Endothelial cell of umbilical vein (primary cell): ENCODE data around the gene PLPPR4. TPM values are rescaled to one million over a fixed set of nuclear protein-coding genes. Genes with fewer than 3 reads are reported as not detected.

Experiments used
- BruUV-seq: library from RNA; stranded (reverse); fragments of 400-500 nt; replicated peaks from 2 replicates; lab custom pipeline; 2021; lab: Mats Ljungman, UMichigan
- CTCF ChIA-PET: fragments of 300-600, 350-600 bp; sonication (Branson Sonifier 250); formaldehyde crosslinking; loops from one replicate; lab custom pipeline; 2021; ENCODE audit warnings: antibody characterized with exemption, inconsistent platforms; lab: Charles Lee
- POLR2A ChIA-PET: fragments of 300-600, 350-600 bp; sonication (Branson Sonifier 250); formaldehyde crosslinking; loops from one replicate; lab custom pipeline; 2021; ENCODE audit warnings: antibody characterized with exemption, inconsistent platforms; lab: Charles Lee
- DNase-seq: peaks from one replicate; pipeline ENCODE4 v3.0.0-alpha.2; 2011; ENCODE audit warnings: low read depth, low spot score
- FAIRE-seq: peaks from 2 replicates; lab custom pipeline; 2011; peaks lifted over from hg19 to GRCh38; lab: Jason Lieb, UNC
- H2AFZ ChIP-seq: 2 replicates; pipeline ENCODE4 v1.6.0; 2012; ENCODE audit warnings: low read depth, low read length, control low read depth, inconsistent platforms
- H3K27ac ChIP-seq: 2 replicates; pipeline ENCODE4 v1.5.1; 2011; ENCODE audit warnings: low read depth, mild to moderate bottlenecking, control low read depth, low read length, moderate library complexity; ENCODE audit not compliant: insufficient read depth
- H3K27me3 ChIP-seq, 2 experiments: 2 replicates each; pipeline versions ENCODE4 v1.6.0 to v1.6.1; 2011; ENCODE audit warnings: low read length in 2 of 2, mixed read lengths in 1 of 2; ENCODE audit not compliant: control insufficient read depth in 2 of 2, insufficient read depth in 2 of 2
- H3K36me3 ChIP-seq, 2 experiments: 2 replicates in 1 of 2; 3 replicates in 1 of 2; pipeline ENCODE4 v1.5.1; 2011; ENCODE audit warnings: low read length in 2 of 2, mild to moderate bottlenecking in 1 of 2, moderate library complexity in 1 of 2; ENCODE audit not compliant: control insufficient read depth in 2 of 2, insufficient read depth in 2 of 2; ENCODE audit errors: extremely low read depth in 1 of 2
- H3K4me1 ChIP-seq: 3 replicates; pipeline ENCODE4 v1.5.1; 2011; ENCODE audit warnings: mild to moderate bottlenecking, low read length; ENCODE audit not compliant: control insufficient read depth, insufficient read depth; ENCODE audit errors: extremely low read depth
- H3K4me2 ChIP-seq: 2 replicates; pipeline ENCODE4 v1.6.1; 2011; ENCODE audit warnings: low read length, control low read depth, mixed read lengths; ENCODE audit not compliant: insufficient read depth
- H3K4me3 ChIP-seq, 3 experiments: fragments of 200-600 bp in 1 of 3; sonication (generic), shearing (Covaris generic) in 1 of 3; replicated peaks in 1 of 3; 2 replicates each; pipeline ENCODE4 v1.5.1; 2011 to 2016; ENCODE audit warnings: control low read depth in 3 of 3, low read length in 3 of 3, mild to moderate bottlenecking in 2 of 3, inconsistent platforms in 1 of 3, low read depth in 1 of 3, moderate library complexity in 1 of 3; ENCODE audit not compliant: insufficient read depth in 1 of 3
- H3K79me2 ChIP-seq: 2 replicates; pipeline ENCODE4 v1.6.0; 2012; ENCODE audit warnings: low read length, inconsistent platforms; ENCODE audit not compliant: control insufficient read depth, insufficient read depth
- H3K9ac ChIP-seq: replicated peaks from 2 replicates; pipeline ENCODE3; 2011; ENCODE audit warnings: low read length, control low read depth; ENCODE audit not compliant: insufficient read depth; ENCODE audit errors: extremely low read depth
- H3K9me1 ChIP-seq: replicated peaks from 3 replicates; pipeline ENCODE4 v1.6.0; 2011; ENCODE audit warnings: mild to moderate bottlenecking, low read length; ENCODE audit not compliant: control insufficient read depth, insufficient read depth; ENCODE audit errors: extremely low read depth
- H3K9me3 ChIP-seq: replicated peaks from 2 replicates; pipeline ENCODE4 v1.5.1; 2012; ENCODE audit warnings: low read length, inconsistent platforms; ENCODE audit not compliant: control insufficient read depth, insufficient read depth
- H4K20me1 ChIP-seq: replicated peaks from 2 replicates; pipeline ENCODE3; 2011; ENCODE audit warnings: mild to moderate bottlenecking, low read length; ENCODE audit not compliant: control insufficient read depth, insufficient read depth; ENCODE audit errors: extremely low read depth
- EZH2 ChIP-seq: IDR thresholded peaks from 2 replicates; pipeline ENCODE4 v1.6.1; 2012; ENCODE audit warnings: borderline replicate concordance, low read depth, mild to moderate bottlenecking, moderate library complexity, low read length, inconsistent platforms; ENCODE audit not compliant: severe bottlenecking
- FOS ChIP-seq: IDR thresholded peaks from 2 replicates; pipeline ENCODE4 v1.6.1; 2011; ENCODE audit warnings: mild to moderate bottlenecking, low read length, moderate library complexity, borderline replicate concordance; ENCODE audit not compliant: insufficient read depth
- GATA2 ChIP-seq: IDR thresholded peaks from 2 replicates; pipeline ENCODE4 v1.7.0; 2011; ENCODE audit warnings: low read depth, mild to moderate bottlenecking, moderate library complexity, mixed read lengths, low read length; ENCODE audit not compliant: insufficient read length, insufficient read depth
- JUN ChIP-seq: IDR thresholded peaks from 2 replicates; pipeline ENCODE4 v1.6.1; 2011; ENCODE audit warnings: borderline replicate concordance, low read depth; ENCODE audit not compliant: insufficient read length, insufficient read depth
- MYC ChIP-seq: IDR thresholded peaks from one replicate; pipeline ENCODE4 v1.6.1; 2011; ENCODE audit warnings: mild to moderate bottlenecking, low read depth, low read length
- POLR2A ChIP-seq: IDR thresholded peaks from 2 replicates; pipeline ENCODE4 v1.6.1; 2012; ENCODE audit warnings: low read depth, mild to moderate bottlenecking, control low read depth, low read length
- POLR2AphosphoS5 ChIP-seq: IDR thresholded peaks from 2 replicates; pipeline ENCODE4 v1.6.1; 2012; ENCODE audit warnings: low read depth, mild to moderate bottlenecking, control low read depth, low read length, moderate library complexity; ENCODE audit not compliant: insufficient read depth
- dilution Hi-C: fragments of 300-500 bp; cut with MboI; formaldehyde crosslinking; loops from one replicate; pipeline ENCODE4 v1.15.0; 2019; ENCODE audit warnings: low sequenced_read_pairs; ENCODE audit not compliant: extremely low pct_ligation_motif_present
- intact Hi-C: fragments of 100-400 bp; cut with micrococcal nuclease; formaldehyde crosslinking; loops from one replicate; pipeline ENCODE4 v1.10.0; 2022
- polyA plus RNA-seq, 4 experiments: library from polyadenylated mRNA; depleted of rRNA in 3 of 4; stranded (reverse) in 3 of 4; unstranded in 1 of 4; fragments of >200 nt; gene quantifications; 2 replicates each; pipeline versions ENCODE4 v1.2.1 to v1.2.3, GENCODE V29; 2011 to 2012; ENCODE audit warnings: missing spikeins in 1 of 4
- total RNA-seq: library from RNA; stranded (reverse); gene quantifications from 2 replicates; pipeline ENCODE4 v1.2.3, GENCODE V29; 2021
- TF ChIP-seq, protein P1 (sequence below): IDR thresholded peaks from 2 replicates; pipeline ENCODE4 v1.6.1; 2011; ENCODE audit not compliant: insufficient read depth, insufficient read length
- TF ChIP-seq, protein P2 (sequence below), 2 donors: IDR thresholded peaks; 1 replicate in 1 of 2; 2 replicates in 1 of 2; pipeline ENCODE4 v1.5.1; 2011; ENCODE audit warnings: low read length in 2 of 2, mild to moderate bottlenecking in 2 of 2, moderate library complexity in 2 of 2, control low read depth in 1 of 2, inconsistent platforms in 1 of 2, low read depth in 1 of 2; ENCODE audit not compliant: insufficient read depth in 1 of 2; ENCODE audit errors: extremely low read depth in 1 of 2

PLPPR4 gene
- total and polyA plus RNA-seq, 2 donors (not counting 3 experiments of a cell fraction or from before 2014, with no cell fraction given) = not detected

DNA sequence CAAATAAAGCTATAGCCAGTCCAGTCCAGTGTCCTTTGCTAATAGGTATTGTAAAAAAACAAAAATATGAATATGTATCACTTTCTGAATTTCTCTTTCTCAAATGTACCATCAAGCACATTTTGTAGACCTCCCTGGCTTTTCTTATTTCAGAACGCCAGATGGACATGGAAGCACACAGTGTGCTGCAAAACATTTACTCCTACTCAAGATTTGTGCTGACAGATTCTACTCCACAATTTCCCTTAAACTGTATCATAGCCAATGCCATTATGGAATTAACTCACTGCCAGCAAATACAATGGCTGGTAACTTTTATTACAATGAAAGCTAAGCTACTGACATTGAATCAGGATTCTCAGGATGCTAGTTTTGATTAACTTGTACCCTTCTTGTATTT lies 30.8 kb upstream of the PLPPR4 start:
- Histone ChIP-seq H2AFZ (no peak overlapping the region), H3K27ac (no peak overlapping the region), H3K36me3 (no peaks in the 10 kb centered on the region), H4K20me1 (no peaks in the 10 kb centered on the region), H3K9me3 (no peaks in the 10 kb centered on the region), H3K4me3 (no peak overlapping the region), H3K27me3 (peaks cover under 1 to 9% of the 10 kb centered on the region in 2 experiments), H3K9ac (no peak overlapping the region), H3K9me1 (no peaks in the 10 kb centered on the region), H3K4me1 (no peaks in the 10 kb centered on the region), H3K4me2 (no peak overlapping the region), H3K79me2 (no peaks in the 10 kb centered on the region)
- BruUV-seq = no TSS peak
- no peak for TF ChIP-seq EZH2
- TF ChIP-seq, protein P1, sequence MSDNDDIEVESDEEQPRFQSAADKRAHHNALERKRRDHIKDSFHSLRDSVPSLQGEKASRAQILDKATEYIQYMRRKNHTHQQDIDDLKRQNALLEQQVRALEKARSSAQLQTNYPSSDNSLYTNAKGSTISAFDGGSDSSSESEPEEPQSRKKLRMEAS = no peak
- intact Hi-C loops = no loop called here
- FAIRE-seq (no peak), DNase-seq (no peak)
- ChIA-PET POLR2A (no interaction called here), CTCF (interaction anchor here (1.1 kb wide), 1 partner anchor 16 kb away, joined by 3 read pairs; no protein-coding TSS in a partner anchor)
- dilution Hi-C loops = no loop called here

DNA sequence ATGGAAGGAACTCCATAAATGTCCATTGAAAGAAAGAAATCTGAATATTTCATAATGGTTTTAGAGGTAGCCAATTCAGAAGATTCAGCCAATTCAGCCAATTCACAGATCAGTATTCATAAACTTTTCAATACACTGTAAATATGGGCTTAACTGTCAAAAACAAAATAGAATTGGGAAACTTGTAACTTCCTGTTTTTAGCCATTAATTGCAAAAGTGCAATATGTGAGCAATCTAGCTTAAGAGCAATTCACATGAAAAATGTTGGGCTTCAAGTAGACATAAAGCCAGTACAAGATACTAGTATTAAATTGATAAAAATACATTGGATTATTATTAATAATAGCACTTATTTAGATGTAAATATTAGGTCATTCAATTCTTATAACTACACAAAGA lies 27.5 kb upstream of the PLPPR4 start:
- Histone ChIP-seq H3K4me2 (no peak overlapping the region), H3K4me3 (no peak overlapping the region), H4K20me1 (no peaks in the 10 kb centered on the region), H2AFZ (no peak overlapping the region), H3K27ac (no peak overlapping the region), H3K9ac (no peak overlapping the region), H3K9me1 (no peaks in the 10 kb centered on the region), H3K36me3 (no peaks in the 10 kb centered on the region), H3K9me3 (no peaks in the 10 kb centered on the region), H3K79me2 (no peaks in the 10 kb centered on the region), H3K4me1 (no peaks in the 10 kb centered on the region), H3K27me3 (peaks cover 0 to 9% of the 10 kb centered on the region in 2 experiments)
- no peak for FAIRE-seq
- no peak for TF ChIP-seq JUN
- TF ChIP-seq EZH2 = no peak
- TF ChIP-seq, protein P2, sequence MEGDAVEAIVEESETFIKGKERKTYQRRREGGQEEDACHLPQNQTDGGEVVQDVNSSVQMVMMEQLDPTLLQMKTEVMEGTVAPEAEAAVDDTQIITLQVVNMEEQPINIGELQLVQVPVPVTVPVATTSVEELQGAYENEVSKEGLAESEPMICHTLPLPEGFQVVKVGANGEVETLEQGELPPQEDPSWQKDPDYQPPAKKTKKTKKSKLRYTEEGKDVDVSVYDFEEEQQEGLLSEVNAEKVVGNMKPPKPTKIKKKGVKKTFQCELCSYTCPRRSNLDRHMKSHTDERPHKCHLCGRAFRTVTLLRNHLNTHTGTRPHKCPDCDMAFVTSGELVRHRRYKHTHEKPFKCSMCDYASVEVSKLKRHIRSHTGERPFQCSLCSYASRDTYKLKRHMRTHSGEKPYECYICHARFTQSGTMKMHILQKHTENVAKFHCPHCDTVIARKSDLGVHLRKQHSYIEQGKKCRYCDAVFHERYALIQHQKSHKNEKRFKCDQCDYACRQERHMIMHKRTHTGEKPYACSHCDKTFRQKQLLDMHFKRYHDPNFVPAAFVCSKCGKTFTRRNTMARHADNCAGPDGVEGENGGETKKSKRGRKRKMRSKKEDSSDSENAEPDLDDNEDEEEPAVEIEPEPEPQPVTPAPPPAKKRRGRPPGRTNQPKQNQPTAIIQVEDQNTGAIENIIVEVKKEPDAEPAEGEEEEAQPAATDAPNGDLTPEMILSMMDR (IDR thresholded peaks at IDR 0.05; ENCODE audit: extremely low read depth in 1 of 2, insufficient read depth in 1 of 2, low read depth in 1 of 2, low read length in 2 of 2) = no peak
- TF ChIP-seq, protein P1 = no peak
- no peak for TF ChIP-seq POLR2A
- TF ChIP-seq FOS = no peak
- TF ChIP-seq MYC = no peak
- no peak for TF ChIP-seq GATA2
- no peak for TF ChIP-seq POLR2AphosphoS5
- POLR2A ChIA-PET = no interaction called here
- intact Hi-C loops (no loop called here), dilution Hi-C loops (no loop called here)
- CTCF ChIA-PET = no interaction called here
- no TSS peak for BruUV-seq
- DNase-seq = no peak
